ENCODE data around the gene THRA. TPM values are rescaled to one million over a fixed set of nuclear protein-coding genes. Genes with fewer than 3 reads are reported as not detected.

Gene THRA
- total RNA-seq, 4 donors from 2014 or later: 34.0 to 52.9 (median 44.8) TPM

DNA sequence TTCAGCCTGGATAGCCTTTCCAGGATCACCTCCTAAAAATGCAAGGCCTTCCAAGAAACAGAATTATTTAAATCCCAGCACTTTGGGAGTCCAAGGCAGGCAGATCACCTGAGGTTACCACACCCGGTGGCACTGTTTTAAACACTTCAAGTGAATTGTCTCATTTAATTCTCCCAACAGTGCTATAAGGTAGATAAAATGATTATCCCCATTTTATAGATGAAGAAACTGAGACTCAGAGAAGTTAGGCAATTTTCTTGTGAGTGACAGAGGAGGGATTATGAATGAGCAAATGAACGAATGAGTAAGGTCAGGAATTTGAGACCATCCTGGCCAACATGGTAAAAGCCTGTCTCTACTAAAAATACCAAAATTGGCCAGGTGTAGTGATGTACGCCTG, 16.8 kb downstream of the THRA start:
- DNase-seq: no peak
- TF ChIP-seq, protein P1, sequence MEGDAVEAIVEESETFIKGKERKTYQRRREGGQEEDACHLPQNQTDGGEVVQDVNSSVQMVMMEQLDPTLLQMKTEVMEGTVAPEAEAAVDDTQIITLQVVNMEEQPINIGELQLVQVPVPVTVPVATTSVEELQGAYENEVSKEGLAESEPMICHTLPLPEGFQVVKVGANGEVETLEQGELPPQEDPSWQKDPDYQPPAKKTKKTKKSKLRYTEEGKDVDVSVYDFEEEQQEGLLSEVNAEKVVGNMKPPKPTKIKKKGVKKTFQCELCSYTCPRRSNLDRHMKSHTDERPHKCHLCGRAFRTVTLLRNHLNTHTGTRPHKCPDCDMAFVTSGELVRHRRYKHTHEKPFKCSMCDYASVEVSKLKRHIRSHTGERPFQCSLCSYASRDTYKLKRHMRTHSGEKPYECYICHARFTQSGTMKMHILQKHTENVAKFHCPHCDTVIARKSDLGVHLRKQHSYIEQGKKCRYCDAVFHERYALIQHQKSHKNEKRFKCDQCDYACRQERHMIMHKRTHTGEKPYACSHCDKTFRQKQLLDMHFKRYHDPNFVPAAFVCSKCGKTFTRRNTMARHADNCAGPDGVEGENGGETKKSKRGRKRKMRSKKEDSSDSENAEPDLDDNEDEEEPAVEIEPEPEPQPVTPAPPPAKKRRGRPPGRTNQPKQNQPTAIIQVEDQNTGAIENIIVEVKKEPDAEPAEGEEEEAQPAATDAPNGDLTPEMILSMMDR (IDR thresholded peaks at IDR 0.05): no peak
- TF ChIP-seq POLR2A (IDR thresholded peaks at IDR 0.05): no peak
- Histone ChIP-seq H3K36me3 (peaks cover 2 to 4% of the 10 kb centered on the region in 2 donors), H3K4me3 (replicated peaks in 1 of 3) (no peak overlapping the region), H3K4me1 (peaks cover 19 to 29% of the 10 kb centered on the region in 2 donors), H3K27ac (no peak overlapping the region), H3K27me3 (no peaks in the 10 kb centered on the region), H3K9me3 (no peaks in the 10 kb centered on the region)
- WGBS, 2 donors: 95 to 97% methylated on average over 3 of the region's 3 CpGs
- intact Hi-C loops (cut with DNase I): no loop called here

DNA sequence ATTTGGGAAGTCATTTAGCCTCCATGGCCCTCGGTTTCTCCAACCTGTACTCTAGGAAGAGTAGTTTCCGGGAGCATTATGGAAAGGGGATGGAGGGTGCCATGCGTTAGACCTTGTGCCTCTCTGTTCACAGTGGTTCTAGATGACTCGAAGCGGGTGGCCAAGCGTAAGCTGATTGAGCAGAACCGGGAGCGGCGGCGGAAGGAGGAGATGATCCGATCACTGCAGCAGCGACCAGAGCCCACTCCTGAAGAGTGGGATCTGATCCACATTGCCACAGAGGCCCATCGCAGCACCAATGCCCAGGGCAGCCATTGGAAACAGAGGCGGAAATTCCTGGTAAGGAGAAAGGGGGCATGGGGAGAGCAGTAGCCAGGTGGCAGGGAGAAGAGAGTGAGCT, 21.7 kb downstream of the THRA start:
- Histone ChIP-seq H3K4me1 (no peaks in the 10 kb centered on the region), H3K36me3 (peaks cover 40 to 42% of the 10 kb centered on the region in 2 donors), H3K27me3 (no peaks in the 10 kb centered on the region), H3K4me3 (replicated peaks in 1 of 3) (no peak overlapping the region), H3K9me3 (no peaks in the 10 kb centered on the region), H3K27ac (no peak overlapping the region)
- TF ChIP-seq, protein P1 (IDR thresholded peaks at IDR 0.05): no peak
- no peak for TF ChIP-seq POLR2A (IDR thresholded peaks at IDR 0.05)
- no peak for DNase-seq
- intact Hi-C loops (cut with DNase I): loop anchor here (10.0 kb wide), 1 partner anchor 70 kb away; the partner anchor contains the start of gene CSF3
- 94 to 95% methylated on average over 14 of the region's 14 CpGs for WGBS, 2 donors

DNA sequence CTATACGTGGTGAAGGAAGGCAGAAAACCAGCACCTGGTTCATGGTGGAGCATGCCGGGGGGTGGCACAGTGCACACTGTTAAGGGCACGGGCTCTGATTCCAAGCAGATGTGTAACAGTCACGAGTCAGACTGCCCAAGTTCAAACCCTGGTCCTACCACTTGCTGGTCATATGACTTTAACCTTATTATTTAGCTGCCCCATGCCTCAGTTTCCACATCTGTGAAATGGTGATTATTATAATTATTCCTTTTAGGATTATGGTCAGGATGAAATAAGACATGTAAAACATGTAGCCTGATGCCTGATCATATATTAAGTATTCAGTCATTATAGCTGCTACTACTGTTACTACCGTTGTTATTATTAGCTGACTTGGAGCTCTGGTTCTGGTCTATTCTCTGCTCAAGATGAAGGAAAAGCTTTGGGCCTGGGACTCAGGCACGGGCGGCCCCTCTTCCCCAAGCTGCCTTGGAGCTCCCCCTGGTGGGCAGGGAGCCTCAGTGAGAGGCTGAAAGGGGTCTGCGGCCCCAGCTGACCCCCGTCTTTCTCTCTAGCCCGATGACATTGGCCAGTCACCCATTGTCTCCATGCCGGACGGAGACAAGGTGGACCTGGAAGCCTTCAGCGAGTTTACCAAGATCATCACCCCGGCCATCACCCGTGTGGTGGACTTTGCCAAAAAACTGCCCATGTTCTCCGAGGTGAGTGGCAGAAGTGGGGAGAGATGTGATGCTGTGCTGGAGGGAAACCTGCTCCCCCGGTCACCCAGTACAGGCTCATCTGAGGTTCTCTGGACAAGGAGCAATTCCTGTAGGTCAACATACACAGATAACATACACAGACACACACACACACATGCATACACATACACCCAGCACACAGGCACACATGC, 23.6 kb downstream of the THRA start:
- DNase-seq: peak; percentile 63 to 67
- intact Hi-C loops (cut with DNase I): loop anchor here (10.0 kb wide), 1 partner anchor 72 kb away; the partner anchor contains the start of gene CSF3
- H3K4me3 ChIP-seq (replicated peaks in 1 of 3): no peak overlapping the region
- no peak overlapping the region for H3K27ac ChIP-seq
- no peaks in the 10 kb centered on the region for H3K9me3 ChIP-seq
- peaks cover 0 to 5% of the 10 kb centered on the region in 2 donors for H3K4me1 ChIP-seq
- peaks cover 41 to 42% of the 10 kb centered on the region in 2 donors for H3K36me3 ChIP-seq
- no peaks in the 10 kb centered on the region for H3K27me3 ChIP-seq
- no peak for TF ChIP-seq POLR2A (IDR thresholded peaks at IDR 0.05)
- TF ChIP-seq, protein P1 (IDR thresholded peaks at IDR 0.05): peak; percentile 56 to 79 (median 72)
- 65 to 68% methylated on average over 9 to 17 of the region's 17 CpGs for WGBS, 2 donors

DNA sequence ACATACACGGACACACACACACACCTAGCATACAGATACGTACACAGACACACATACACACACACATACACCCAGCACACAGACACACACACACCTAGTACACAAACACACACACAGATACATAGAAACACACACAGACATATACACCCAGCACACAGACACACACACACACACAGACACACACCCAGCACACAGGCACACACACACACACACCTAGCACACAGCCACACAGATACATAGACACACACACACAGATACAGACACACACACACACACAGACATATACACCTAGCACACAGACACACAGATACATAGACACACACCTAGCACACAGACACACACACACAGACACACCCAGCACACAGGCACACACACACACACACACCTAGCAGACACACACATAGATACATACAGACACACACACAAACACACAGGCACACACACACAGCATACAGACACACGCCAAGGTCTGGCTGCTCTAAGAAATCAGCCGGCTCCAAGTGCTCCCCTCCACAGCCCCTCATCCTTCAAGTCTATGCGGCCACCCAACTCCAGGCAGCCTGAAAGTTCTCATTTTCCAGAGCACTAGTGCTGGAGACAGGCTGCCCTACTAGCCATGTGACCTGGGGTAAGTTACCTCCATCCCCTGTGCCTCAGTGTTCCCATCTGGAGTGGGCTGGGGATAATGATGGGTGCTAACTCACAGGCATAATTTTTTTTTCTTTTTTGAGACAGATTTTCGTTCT, 24.5 kb downstream of the THRA start:
- Histone ChIP-seq H3K36me3 (peaks cover 41 to 42% of the 10 kb centered on the region in 2 donors), H3K9me3 (no peaks in the 10 kb centered on the region), H3K4me1 (peaks cover 2 to 13% of the 10 kb centered on the region in 2 donors), H3K27me3 (no peaks in the 10 kb centered on the region), H3K27ac (no peak overlapping the region), H3K4me3 (replicated peaks in 1 of 3) (no peak overlapping the region)
- intact Hi-C loops (cut with DNase I): loop anchor here (10.0 kb wide), 1 partner anchor 72 kb away; the partner anchor contains the start of gene CSF3
- WGBS, 2 donors: 81 to 86% methylated on average over 6 of the region's 6 CpGs
- no peak for DNase-seq
- no peak for TF ChIP-seq POLR2A (IDR thresholded peaks at IDR 0.05)
- TF ChIP-seq, protein P1 (IDR thresholded peaks at IDR 0.05): no peak

All from thyroid gland (tissue), 4 donors.